GM18951 (cell line): ENCODE data around the gene CDH4.

Experiments used
- POLR2A ChIP-seq: IDR thresholded peaks from 4 replicates; pipeline ENCODE4 v1.6.1; 2011; ENCODE audit warnings: mild to moderate bottlenecking; ENCODE audit not compliant: insufficient read length, insufficient read depth; ENCODE audit errors: extremely low read depth
- in situ Hi-C: fragments of 300-500 bp; cut with MboI; formaldehyde crosslinking; loops from one replicate; pipeline ENCODE4 v1.12.0; 2022; ENCODE audit warnings: low sequenced_read_pairs, mixed read lengths, inconsistent platforms; ENCODE audit not compliant: unreplicated experiment

Gene CDH4

GRCh38 chr20:61881861-61882260, 629.8 kb downstream of the CDH4 start:
- TF ChIP-seq POLR2A = no peak
- in situ Hi-C loops = loop anchor here (25.0 kb wide), 1 partner anchor 1670 kb away; no protein-coding TSS in a partner anchor

- no peak for TF ChIP-seq POLR2A
- in situ Hi-C loops = loop anchor here (25.0 kb wide), 1 partner anchor 1671 kb away; no protein-coding TSS in a partner anchor
Observed at GRCh38 chr20:61882716-61883615, 630.9 kb downstream of the CDH4 start.

GRCh38 chr20:61883857-61884393, 631.9 kb downstream of the CDH4 start:
- in situ Hi-C loops = loop anchor here (25.0 kb wide), 1 partner anchor 1672 kb away; no protein-coding TSS in a partner anchor

GRCh38 chr20:61884571-61885389, 632.7 kb downstream of the CDH4 start:
- in situ Hi-C loops = loop anchor here (25.0 kb wide), 1 partner anchor 1672 kb away; no protein-coding TSS in a partner anchor
- no peak for TF ChIP-seq POLR2A

More at GRCh38 chr20:61883857-61884393, 631.9 kb downstream of the CDH4 start:
- no peak for TF ChIP-seq POLR2A

GRCh38 chr20:61885759-61886715, 634.0 kb downstream of the CDH4 start:
- in situ Hi-C loops = loop anchor here (25.0 kb wide), 1 partner anchor 1674 kb away; no protein-coding TSS in a partner anchor
- no peak for TF ChIP-seq POLR2A

GRCh38 chr20:61886721-61887595, 634.9 kb downstream of the CDH4 start:
- no peak for TF ChIP-seq POLR2A
- in situ Hi-C loops = loop anchor here (25.0 kb wide), 1 partner anchor 1675 kb away; no protein-coding TSS in a partner anchor

- no peak for TF ChIP-seq POLR2A
- in situ Hi-C loops = loop anchor here (25.0 kb wide), 1 partner anchor 1675 kb away; no protein-coding TSS in a partner anchor
Observed at GRCh38 chr20:61887596-61888093, 635.6 kb downstream of the CDH4 start.

GRCh38 chr20:61888101-61888865, 636.2 kb downstream of the CDH4 start:
- in situ Hi-C loops = loop anchor here (25.0 kb wide), 1 partner anchor 1676 kb away; no protein-coding TSS in a partner anchor
- no peak for TF ChIP-seq POLR2A

- in situ Hi-C loops = loop anchor here (25.0 kb wide), 1 partner anchor 1677 kb away; no protein-coding TSS in a partner anchor
- no peak for TF ChIP-seq POLR2A
Observed at GRCh38 chr20:61889659-61890058, 637.6 kb downstream of the CDH4 start.

- in situ Hi-C loops = loop anchor here (25.0 kb wide), 1 partner anchor 1678 kb away; no protein-coding TSS in a partner anchor
- TF ChIP-seq POLR2A = no peak
Observed at GRCh38 chr20:61890210-61890609, 638.1 kb downstream of the CDH4 start.

- in situ Hi-C loops = loop anchor here (25.0 kb wide), 1 partner anchor 1679 kb away; no protein-coding TSS in a partner anchor
- no peak for TF ChIP-seq POLR2A
Observed at GRCh38 chr20:61891476-61891875, 639.4 kb downstream of the CDH4 start.
